ENCODE results near the gene CDK17. TPM values are rescaled to one million over a fixed set of nuclear protein-coding genes. Genes with fewer than 3 reads are reported as not detected.

Gene CDK17
- total RNA-seq, 2 donors from 2014 or later, result 34.7 to 79.5 TPM

- H3K9me3 ChIP-seq, result no peaks in the 10 kb centered on the region
- H3K4me1 ChIP-seq (replicated peaks), result no peaks in the 10 kb centered on the region
- intact Hi-C loops (cut with DNase I), result no loop called here
- no peaks in the 10 kb centered on the region for H3K27me3 ChIP-seq (replicated peaks; ENCODE audit: insufficient read depth)
- no peak overlapping the region for H3K4me3 ChIP-seq
- H3K36me3 ChIP-seq, result no peaks in the 10 kb centered on the region
- TF ChIP-seq POLR2AphosphoS5 (IDR thresholded peaks at IDR 0.05), result no peak
- TF ChIP-seq CTCF (IDR thresholded peaks at IDR 0.05), result no peak
- no peak for DNase-seq (ENCODE audit: low spot score)
- no peak overlapping the region for H3K27ac ChIP-seq
- 93% methylated on average over 3 of the region's 3 CpGs for WGBS
Measured at GRCh38 chr12:96310067-96310466, 90.2 kb downstream of the CDK17 start.

GRCh38 chr12:96308881-96309280 lies 91.4 kb downstream of the CDK17 start:
- H3K27me3 ChIP-seq (replicated peaks; ENCODE audit: insufficient read depth), result no peaks in the 10 kb centered on the region
- no peaks in the 10 kb centered on the region for H3K9me3 ChIP-seq
- intact Hi-C loops (cut with DNase I), result loop anchor here (5.0 kb wide), 1 partner anchor 93 kb away; the partner anchor contains the start of gene CDK17
- no peak overlapping the region for H3K27ac ChIP-seq
- 15% methylated on average over 1 of the region's 1 CpG for WGBS
- no peaks in the 10 kb centered on the region for H3K4me1 ChIP-seq (replicated peaks)
- no peaks in the 10 kb centered on the region for H3K36me3 ChIP-seq
- no peak overlapping the region for H3K4me3 ChIP-seq
- DNase-seq (ENCODE audit: low spot score), result no peak
- TF ChIP-seq POLR2AphosphoS5 (IDR thresholded peaks at IDR 0.05) (no peak), POLR2A (IDR thresholded peaks at IDR 0.05) (no peak), CTCF (IDR thresholded peaks at IDR 0.05) (no peak)

GRCh38 chr12:96305665-96306064 lies 94.6 kb downstream of the CDK17 start:
- H3K27ac ChIP-seq, result no peak overlapping the region
- no peak for DNase-seq (ENCODE audit: low spot score)
- no peaks in the 10 kb centered on the region for H3K4me1 ChIP-seq (replicated peaks)
- intact Hi-C loops (cut with DNase I), result loop anchor here (5.0 kb wide), 1 partner anchor 97 kb away; the partner anchor contains the start of gene CDK17
- no peak overlapping the region for H3K4me3 ChIP-seq
- H3K27me3 ChIP-seq (replicated peaks; ENCODE audit: insufficient read depth), result no peaks in the 10 kb centered on the region
- H3K9me3 ChIP-seq, result no peaks in the 10 kb centered on the region
- no peak for TF ChIP-seq CTCF (IDR thresholded peaks at IDR 0.05)
- no peak for TF ChIP-seq POLR2AphosphoS5 (IDR thresholded peaks at IDR 0.05)
- no peak for TF ChIP-seq POLR2A (IDR thresholded peaks at IDR 0.05)
- 91% methylated on average over 3 of the region's 3 CpGs for WGBS
- H3K36me3 ChIP-seq, result no peaks in the 10 kb centered on the region

- H3K27me3 ChIP-seq (replicated peaks; ENCODE audit: insufficient read depth), result no peaks in the 10 kb centered on the region
- no peaks in the 10 kb centered on the region for H3K36me3 ChIP-seq
- no peaks in the 10 kb centered on the region for H3K4me1 ChIP-seq (replicated peaks)
- no peaks in the 10 kb centered on the region for H3K9me3 ChIP-seq
- intact Hi-C loops (cut with DNase I), result no loop called here
- no peak for TF ChIP-seq POLR2A (IDR thresholded peaks at IDR 0.05)
- no peak for DNase-seq (ENCODE audit: low spot score)
- no peak overlapping the region for H3K4me3 ChIP-seq
- no peak overlapping the region for H3K27ac ChIP-seq
Measured at GRCh38 chr12:96303653-96304052, 96.6 kb downstream of the CDK17 start.

- TF ChIP-seq CTCF (IDR thresholded peaks at IDR 0.05) (no peak), POLR2A (IDR thresholded peaks at IDR 0.05) (no peak), POLR2AphosphoS5 (IDR thresholded peaks at IDR 0.05) (no peak)
- intact Hi-C loops (cut with DNase I), result no loop called here
- DNase-seq (ENCODE audit: low spot score), result no peak
- Histone ChIP-seq H3K4me1 (replicated peaks) (no peaks in the 10 kb centered on the region), H3K27ac (no peak overlapping the region), H3K36me3 (no peaks in the 10 kb centered on the region), H3K9me3 (no peaks in the 10 kb centered on the region), H3K27me3 (replicated peaks; ENCODE audit: insufficient read depth) (no peaks in the 10 kb centered on the region), H3K4me3 (no peak overlapping the region)
- 71% methylated on average over 2 of the region's 2 CpGs for WGBS
Measured at GRCh38 chr12:96302687-96303310, 97.4 kb downstream of the CDK17 start.

All from prostate gland (tissue), 2 donors.